ENCODE measurements around the gene ATG4C. TPM values are rescaled to one million over a fixed set of nuclear protein-coding genes. Genes with fewer than 3 reads are reported as not detected.

ATG4C gene
- total RNA-seq, 1 experiment from 2014 or later: 6.5 TPM

DNA sequence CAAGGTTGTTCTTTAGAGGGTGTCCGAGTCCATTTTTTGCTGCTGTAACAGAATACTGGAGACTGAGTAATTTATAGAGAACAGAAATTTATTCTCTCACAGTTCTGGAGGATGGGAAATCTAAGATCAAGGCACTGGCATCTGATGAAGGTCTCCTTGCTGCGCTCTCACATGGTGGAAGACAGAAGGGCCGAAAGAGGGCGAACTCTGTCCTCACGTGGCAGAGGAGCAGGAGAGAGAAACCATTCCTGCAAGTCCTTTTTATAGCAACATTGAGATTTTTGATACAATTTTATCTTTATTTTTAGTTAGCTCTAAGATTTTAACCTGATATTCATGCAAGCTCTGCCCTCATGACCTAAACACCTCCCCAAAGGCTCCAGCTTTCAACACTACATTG, 48.3 kb downstream of the ATG4C start:
- H3K9me3 Mint-ChIP-seq (ENCODE audit: unreplicated experiment): no peaks in the 10 kb centered on the region
- TF ChIP-seq, protein P1, sequence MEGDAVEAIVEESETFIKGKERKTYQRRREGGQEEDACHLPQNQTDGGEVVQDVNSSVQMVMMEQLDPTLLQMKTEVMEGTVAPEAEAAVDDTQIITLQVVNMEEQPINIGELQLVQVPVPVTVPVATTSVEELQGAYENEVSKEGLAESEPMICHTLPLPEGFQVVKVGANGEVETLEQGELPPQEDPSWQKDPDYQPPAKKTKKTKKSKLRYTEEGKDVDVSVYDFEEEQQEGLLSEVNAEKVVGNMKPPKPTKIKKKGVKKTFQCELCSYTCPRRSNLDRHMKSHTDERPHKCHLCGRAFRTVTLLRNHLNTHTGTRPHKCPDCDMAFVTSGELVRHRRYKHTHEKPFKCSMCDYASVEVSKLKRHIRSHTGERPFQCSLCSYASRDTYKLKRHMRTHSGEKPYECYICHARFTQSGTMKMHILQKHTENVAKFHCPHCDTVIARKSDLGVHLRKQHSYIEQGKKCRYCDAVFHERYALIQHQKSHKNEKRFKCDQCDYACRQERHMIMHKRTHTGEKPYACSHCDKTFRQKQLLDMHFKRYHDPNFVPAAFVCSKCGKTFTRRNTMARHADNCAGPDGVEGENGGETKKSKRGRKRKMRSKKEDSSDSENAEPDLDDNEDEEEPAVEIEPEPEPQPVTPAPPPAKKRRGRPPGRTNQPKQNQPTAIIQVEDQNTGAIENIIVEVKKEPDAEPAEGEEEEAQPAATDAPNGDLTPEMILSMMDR (IDR thresholded peaks at IDR 0.05; ENCODE audit: unreplicated experiment): no peak
- CTCF ChIA-PET: interaction anchor here (0.6 to 1.0 kb wide), 2 partner anchors 9 to 1288 kb away, joined by 3 read pairs; no protein-coding TSS in a partner anchor
- peaks cover 5% of the 10 kb centered on the region for H3K36me3 Mint-ChIP-seq (ENCODE audit: insufficient read depth, unreplicated experiment)
- intact Hi-C loops (cut with micrococcal nuclease): no loop called here
- no peak for DNase-seq (ENCODE audit: unreplicated experiment)
- H3K4me1 Mint-ChIP-seq (ENCODE audit: insufficient read depth, unreplicated experiment): no peaks in the 10 kb centered on the region
- no TSS peak for BruUV-seq (replicated peaks)
- no peaks in the 10 kb centered on the region for H3K27me3 Mint-ChIP-seq (ENCODE audit: insufficient read depth, unreplicated experiment)
- H3K4me3 Mint-ChIP-seq (ENCODE audit: unreplicated experiment): no peak overlapping the region
- POLR2A ChIA-PET: no interaction called here
- H3K27ac Mint-ChIP-seq (ENCODE audit: low read depth, unreplicated experiment): no peak overlapping the region

DNA sequence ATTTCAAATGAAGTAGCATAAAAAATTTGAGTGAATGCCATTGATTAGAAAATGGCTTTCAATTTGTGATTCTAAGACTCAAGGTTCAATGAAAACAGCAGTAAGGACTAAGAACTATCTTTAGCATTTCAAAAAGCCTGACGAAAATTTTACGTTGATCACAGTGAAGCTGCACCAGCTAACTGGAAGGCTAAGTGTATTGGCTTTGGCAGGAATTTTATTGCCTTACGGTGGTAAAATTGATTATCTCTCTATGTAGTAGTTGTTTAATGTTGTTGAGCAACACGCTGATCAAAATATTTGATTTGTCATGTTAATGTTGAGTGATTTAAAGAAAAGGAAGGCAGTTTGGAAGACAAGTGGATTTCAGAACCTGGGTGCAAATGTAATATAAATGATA, 49.6 kb downstream of the ATG4C start:
- ChIA-PET POLR2A (no interaction called here), CTCF (interaction anchor here (0.6 kb wide), 1 partner anchor 264 kb away, joined by 3 read pairs; no protein-coding TSS in a partner anchor)
- no TSS peak for BruUV-seq (replicated peaks)
- TF ChIP-seq, protein P1 (IDR thresholded peaks at IDR 0.05; ENCODE audit: unreplicated experiment): no peak
- no peak overlapping the region for H3K27ac Mint-ChIP-seq (ENCODE audit: low read depth, unreplicated experiment)
- H3K27me3 Mint-ChIP-seq (ENCODE audit: insufficient read depth, unreplicated experiment): no peaks in the 10 kb centered on the region
- intact Hi-C loops (cut with micrococcal nuclease): no loop called here
- DNase-seq (ENCODE audit: unreplicated experiment): no peak
- H3K9me3 Mint-ChIP-seq (ENCODE audit: unreplicated experiment): no peaks in the 10 kb centered on the region
- no peaks in the 10 kb centered on the region for H3K4me1 Mint-ChIP-seq (ENCODE audit: insufficient read depth, unreplicated experiment)
- H3K36me3 Mint-ChIP-seq (ENCODE audit: insufficient read depth, unreplicated experiment): peaks cover 5% of the 10 kb centered on the region
- no peak overlapping the region for H3K4me3 Mint-ChIP-seq (ENCODE audit: unreplicated experiment)

DNA sequence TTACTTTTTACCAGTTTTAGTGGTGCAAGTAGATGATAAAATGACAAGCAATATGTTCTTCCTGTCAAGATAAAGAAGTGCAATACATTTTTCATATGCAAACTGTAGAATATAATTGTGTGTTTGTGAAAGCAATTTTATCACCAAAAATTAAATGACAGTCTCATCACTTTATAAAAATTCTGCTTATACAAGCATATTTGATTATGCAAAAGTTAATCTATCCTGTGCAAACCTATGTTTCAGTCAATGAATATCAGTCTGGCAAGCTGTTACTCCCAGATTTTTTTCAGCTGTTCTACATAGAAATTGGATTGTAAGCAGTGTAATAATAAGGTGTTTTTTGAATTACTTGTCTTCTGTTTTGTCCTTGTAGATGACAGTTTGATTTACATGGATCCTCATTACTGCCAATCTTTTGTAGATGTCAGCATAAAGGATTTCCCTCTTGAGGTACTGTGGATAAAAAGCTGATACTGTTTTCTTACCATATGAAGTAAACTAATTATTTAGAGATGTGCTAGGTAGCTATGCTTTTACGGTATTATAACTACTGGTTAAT, 50.5 kb downstream of the ATG4C start:
- H3K4me1 Mint-ChIP-seq (ENCODE audit: insufficient read depth, unreplicated experiment): no peaks in the 10 kb centered on the region
- TF ChIP-seq, protein P1 (IDR thresholded peaks at IDR 0.05; ENCODE audit: unreplicated experiment): no peak
- no peak overlapping the region for H3K27ac Mint-ChIP-seq (ENCODE audit: low read depth, unreplicated experiment)
- ChIA-PET CTCF (interaction anchor here (0.7 to 1.0 kb wide), 2 partner anchors 526 to 608 kb away, joined by 3 to 5 read pairs; no protein-coding TSS in a partner anchor), POLR2A (no interaction called here)
- peaks cover 5% of the 10 kb centered on the region for H3K36me3 Mint-ChIP-seq (ENCODE audit: insufficient read depth, unreplicated experiment)
- DNase-seq (ENCODE audit: unreplicated experiment): no peak
- intact Hi-C loops (cut with micrococcal nuclease): no loop called here
- no peak overlapping the region for H3K4me3 Mint-ChIP-seq (ENCODE audit: unreplicated experiment)
- H3K9me3 Mint-ChIP-seq (ENCODE audit: unreplicated experiment): no peaks in the 10 kb centered on the region
- no TSS peak for BruUV-seq (replicated peaks)
- H3K27me3 Mint-ChIP-seq (ENCODE audit: insufficient read depth, unreplicated experiment): no peaks in the 10 kb centered on the region

DNA sequence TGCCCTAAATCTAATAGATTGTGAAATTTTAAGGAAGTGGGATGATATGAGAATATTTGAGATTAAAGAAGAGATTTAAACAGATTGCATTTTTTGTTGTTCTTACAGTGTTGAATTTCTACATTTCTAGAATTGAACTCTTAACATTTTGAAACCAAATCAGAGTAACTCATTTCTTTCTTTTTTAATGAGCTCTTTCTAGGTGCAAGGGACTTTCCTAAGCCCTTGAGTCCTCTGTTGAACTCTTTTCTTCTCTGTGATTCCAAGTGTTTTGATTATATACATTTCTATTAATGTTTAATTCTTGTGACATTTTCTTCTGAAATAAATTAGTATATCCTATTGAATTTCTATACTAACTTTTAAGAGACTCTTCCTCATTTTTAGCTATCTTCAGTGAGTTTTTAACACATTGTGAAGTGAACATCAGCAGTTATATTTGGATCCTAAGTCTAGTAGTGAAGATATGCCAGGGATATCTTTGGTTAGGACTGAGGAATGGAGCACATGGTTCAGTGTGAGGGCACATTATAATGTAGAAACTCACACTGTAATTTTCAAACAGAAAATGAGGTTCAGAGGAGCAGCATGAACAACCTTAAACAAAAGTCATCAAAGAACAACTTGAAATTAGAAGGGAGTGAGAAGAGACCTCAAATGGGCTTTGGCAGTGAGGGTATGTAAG, 53.1 kb downstream of the ATG4C start:
- TF ChIP-seq, protein P1 (IDR thresholded peaks at IDR 0.05; ENCODE audit: unreplicated experiment): no peak
- Mint-ChIP-seq H3K9me3 (ENCODE audit: unreplicated experiment) (no peaks in the 10 kb centered on the region), H3K4me1 (ENCODE audit: insufficient read depth, unreplicated experiment) (no peaks in the 10 kb centered on the region), H3K4me3 (ENCODE audit: unreplicated experiment) (no peak overlapping the region), H3K27me3 (ENCODE audit: insufficient read depth, unreplicated experiment) (no peaks in the 10 kb centered on the region), H3K27ac (ENCODE audit: low read depth, unreplicated experiment) (no peak overlapping the region), H3K36me3 (ENCODE audit: insufficient read depth, unreplicated experiment) (no peaks in the 10 kb centered on the region)
- ChIA-PET POLR2A (no interaction called here), CTCF (interaction anchor here (0.7 to 1.5 kb wide), 2 partner anchors 312 to 1003 kb away, joined by 3 to 5 read pairs; no protein-coding TSS in a partner anchor)
- no TSS peak for BruUV-seq (replicated peaks)
- intact Hi-C loops (cut with micrococcal nuclease): no loop called here
- DNase-seq (ENCODE audit: unreplicated experiment): no peak
